Measurements from ENCODE around the gene BAAT. TPM values are rescaled to one million over a fixed set of nuclear protein-coding genes. Genes with fewer than 3 reads are reported as not detected.
"Not testable (repeated sequence)": the region's sequence is repeated elsewhere in the genome, so short reads cannot be mapped to it uniquely, and the experiment has no call there.

Gene BAAT
- total RNA-seq (0.09 TPM), polyA plus RNA-seq (0.11 TPM)
- long read RNA-seq, donor 1 = 0 reads
- long read RNA-seq, donor 2 = 0 reads
- long read RNA-seq, donor 3 = 0 reads
- long read RNA-seq, donor 4 = 0 reads
- long read RNA-seq, donor 5 = 0 reads
- long read RNA-seq, donor 6 = 0 reads
- long read RNA-seq, donor 7 = 0 reads
- long read RNA-seq, donor 8 = 0 reads
- long read RNA-seq, donor 9 = 0 reads
- long read RNA-seq, donor 10 = 0 reads

GRCh38 chr9:101384873-101385536 is at the start of gene BAAT:
Gene BAAT (minus strand): TSS chr9:101385006. CDS start chr9:101371404, 13,602 bp downstream.
- H3K4me1 ChIP-seq (ENCODE audit: control insufficient read depth in 2 of 2, insufficient read depth in 2 of 2, low read length in 2 of 2); H3K9me3 ChIP-seq (ENCODE audit: control insufficient read depth in 2 of 2, insufficient read depth in 1 of 2, low read length in 1 of 2); DNase-seq (ENCODE audit: low read depth in 6 of 9, low spot score in 9 of 9); H3K27me3 ChIP-seq (ENCODE audit: control insufficient read depth in 2 of 2, insufficient read depth in 1 of 2, low read length in 1 of 2); H3K27ac ChIP-seq (ENCODE audit: low read depth in 1 of 2, low read length in 1 of 2); H3K4me3 ChIP-seq (ENCODE audit: low read length in 2 of 2): not testable (repeated sequence)
- peaks cover 0 to 14% of the 10 kb centered on the region in 2 donors for H3K36me3 ChIP-seq (ENCODE audit: control insufficient read depth in 2 of 2, insufficient read depth in 2 of 2, low read length in 1 of 2)
- 97% methylated on average over 11 of the region's 11 CpGs for WGBS

DNA sequence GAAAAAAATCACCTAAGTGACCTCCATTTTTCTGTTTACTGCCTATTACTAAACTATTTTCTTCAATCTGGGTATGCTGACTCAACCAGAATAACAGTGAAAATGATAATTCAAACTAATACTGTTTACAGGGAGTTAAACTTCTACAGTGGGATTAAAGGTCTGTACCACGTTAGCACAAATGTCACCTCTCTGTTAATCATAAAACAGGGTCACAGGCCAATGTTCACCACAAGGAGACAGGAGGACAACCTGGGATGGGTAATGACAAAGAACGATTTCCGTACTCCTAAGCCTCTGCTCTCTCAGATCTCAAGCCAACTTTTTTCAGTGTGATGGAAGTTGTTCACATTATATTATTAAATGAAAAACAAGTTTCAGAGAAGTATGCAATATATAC is 48.4 kb upstream of the BAAT start:
- H3K9me3 ChIP-seq (ENCODE audit: control insufficient read depth in 2 of 2, insufficient read depth in 1 of 2, low read length in 1 of 2) = no peaks in the 10 kb centered on the region

GRCh38 chr9:101432740-101433139 is 47.9 kb upstream of the BAAT start:
- DNase-seq (ENCODE audit: low read depth in 6 of 9, low spot score in 9 of 9) = no peak
- Histone ChIP-seq H3K27ac (ENCODE audit: low read depth in 1 of 2, low read length in 1 of 2) (no peak overlapping the region), H3K4me3 (ENCODE audit: low read length in 2 of 2) (no peak overlapping the region), H3K27me3 (ENCODE audit: control insufficient read depth in 2 of 2, insufficient read depth in 1 of 2, low read length in 1 of 2) (no peaks in the 10 kb centered on the region), H3K36me3 (ENCODE audit: control insufficient read depth in 2 of 2, insufficient read depth in 2 of 2, low read length in 1 of 2) (no peaks in the 10 kb centered on the region), H3K4me1 (ENCODE audit: control insufficient read depth in 2 of 2, insufficient read depth in 2 of 2, low read length in 2 of 2) (no peaks in the 10 kb centered on the region), H3K9me3 (ENCODE audit: control insufficient read depth in 2 of 2, insufficient read depth in 1 of 2, low read length in 1 of 2) (no peaks in the 10 kb centered on the region)
- WGBS = 92% methylated on average over 1 of the region's 1 CpG

More for the DNA sequence above, 48.4 kb upstream of the BAAT start:
- no peaks in the 10 kb centered on the region for H3K27me3 ChIP-seq (ENCODE audit: control insufficient read depth in 2 of 2, insufficient read depth in 1 of 2, low read length in 1 of 2)
- no peaks in the 10 kb centered on the region for H3K4me1 ChIP-seq (ENCODE audit: control insufficient read depth in 2 of 2, insufficient read depth in 2 of 2, low read length in 2 of 2)
- 89% methylated on average over 3 of the region's 3 CpGs for WGBS
- no peak overlapping the region for H3K27ac ChIP-seq (ENCODE audit: low read depth in 1 of 2, low read length in 1 of 2)
- no peak for DNase-seq (ENCODE audit: low read depth in 6 of 9, low spot score in 9 of 9)
- no peak overlapping the region for H3K4me3 ChIP-seq (ENCODE audit: low read length in 2 of 2)
- no peaks in the 10 kb centered on the region for H3K36me3 ChIP-seq (ENCODE audit: control insufficient read depth in 2 of 2, insufficient read depth in 2 of 2, low read length in 1 of 2)

DNA sequence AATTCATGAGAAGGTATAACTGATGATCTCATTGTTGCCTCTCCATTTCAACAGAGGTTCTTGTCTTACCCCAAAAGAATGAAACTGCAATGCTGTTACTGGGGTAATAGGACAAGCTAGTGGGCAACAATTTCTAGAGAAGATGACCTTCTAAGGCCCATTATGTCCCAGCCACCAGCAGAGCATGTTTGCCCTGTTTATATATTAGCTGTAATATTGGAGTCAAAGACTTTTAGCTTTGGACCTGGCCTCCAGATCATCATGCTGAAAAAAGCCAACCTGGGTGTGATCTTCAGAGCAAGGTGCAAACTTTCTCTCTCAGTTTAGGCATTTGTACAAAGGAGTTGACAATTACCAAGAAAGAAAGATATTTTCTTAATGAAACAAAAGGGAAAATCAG is 47.4 kb upstream of the BAAT start:
- Histone ChIP-seq H3K36me3 (ENCODE audit: control insufficient read depth in 2 of 2, insufficient read depth in 2 of 2, low read length in 1 of 2) (no peaks in the 10 kb centered on the region), H3K27ac (ENCODE audit: low read depth in 1 of 2, low read length in 1 of 2) (no peak overlapping the region), H3K4me1 (ENCODE audit: control insufficient read depth in 2 of 2, insufficient read depth in 2 of 2, low read length in 2 of 2) (no peaks in the 10 kb centered on the region), H3K9me3 (ENCODE audit: control insufficient read depth in 2 of 2, insufficient read depth in 1 of 2, low read length in 1 of 2) (no peaks in the 10 kb centered on the region), H3K27me3 (ENCODE audit: control insufficient read depth in 2 of 2, insufficient read depth in 1 of 2, low read length in 1 of 2) (no peaks in the 10 kb centered on the region), H3K4me3 (ENCODE audit: low read length in 2 of 2) (no peak overlapping the region)
- DNase-seq (ENCODE audit: low read depth in 6 of 9, low spot score in 9 of 9) = no peak

DNA sequence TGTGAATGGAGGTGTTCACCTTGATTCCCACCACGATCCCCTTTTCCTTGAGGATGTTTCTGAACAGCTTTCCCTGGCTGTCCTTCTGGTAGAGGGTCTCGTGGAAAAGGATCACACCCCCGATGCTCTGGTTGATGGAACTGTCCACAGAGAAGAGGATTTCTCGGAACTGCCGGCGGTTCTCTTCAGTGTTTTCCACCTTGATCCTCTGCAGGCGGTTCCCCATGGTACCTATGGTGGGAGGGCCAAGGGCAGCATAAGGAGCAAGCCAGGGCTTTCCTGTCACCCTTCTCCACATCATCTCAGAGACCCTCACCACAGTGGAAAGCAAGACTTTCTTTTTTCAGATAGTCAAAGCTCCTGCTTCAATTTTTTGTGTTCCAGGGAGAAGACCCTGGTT is 44.9 kb upstream of the BAAT start:
- Histone ChIP-seq H3K27ac (ENCODE audit: low read depth in 1 of 2, low read length in 1 of 2) (no peak overlapping the region), H3K4me1 (ENCODE audit: control insufficient read depth in 2 of 2, insufficient read depth in 2 of 2, low read length in 2 of 2) (no peaks in the 10 kb centered on the region), H3K27me3 (ENCODE audit: control insufficient read depth in 2 of 2, insufficient read depth in 1 of 2, low read length in 1 of 2) (no peaks in the 10 kb centered on the region), H3K4me3 (ENCODE audit: low read length in 2 of 2) (no peak overlapping the region), H3K36me3 (ENCODE audit: control insufficient read depth in 2 of 2, insufficient read depth in 2 of 2, low read length in 1 of 2) (no peaks in the 10 kb centered on the region), H3K9me3 (ENCODE audit: control insufficient read depth in 2 of 2, insufficient read depth in 1 of 2, low read length in 1 of 2) (no peaks in the 10 kb centered on the region)
- no peak for DNase-seq (ENCODE audit: low read depth in 6 of 9, low spot score in 9 of 9)
- WGBS = 95% methylated on average over 7 of the region's 7 CpGs

DNA sequence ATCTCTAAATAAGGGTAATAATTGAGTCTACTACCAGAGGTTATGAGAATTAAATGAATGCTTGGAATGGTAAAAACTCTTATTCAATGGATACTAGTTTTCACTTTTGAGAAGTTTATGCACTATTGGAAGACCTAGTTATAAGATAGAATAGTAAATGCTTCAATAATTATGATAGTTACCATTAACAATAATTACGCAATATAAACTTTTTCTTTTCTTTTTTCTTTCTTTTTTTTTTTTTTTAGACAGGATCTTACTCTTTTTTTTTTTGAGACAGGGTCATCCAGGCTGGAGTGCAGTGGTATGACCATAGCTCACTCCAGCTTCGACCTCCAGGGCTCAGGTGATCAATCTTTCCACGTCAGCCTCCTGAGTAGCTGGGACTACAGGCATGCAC is 44.1 kb upstream of the BAAT start:
- Histone ChIP-seq H3K27ac (ENCODE audit: low read depth in 1 of 2, low read length in 1 of 2) (no peak overlapping the region), H3K36me3 (ENCODE audit: control insufficient read depth in 2 of 2, insufficient read depth in 2 of 2, low read length in 1 of 2) (no peaks in the 10 kb centered on the region), H3K27me3 (ENCODE audit: control insufficient read depth in 2 of 2, insufficient read depth in 1 of 2, low read length in 1 of 2) (no peaks in the 10 kb centered on the region), H3K9me3 (ENCODE audit: control insufficient read depth in 2 of 2, insufficient read depth in 1 of 2, low read length in 1 of 2) (no peaks in the 10 kb centered on the region), H3K4me1 (ENCODE audit: control insufficient read depth in 2 of 2, insufficient read depth in 2 of 2, low read length in 2 of 2) (no peaks in the 10 kb centered on the region), H3K4me3 (ENCODE audit: low read length in 2 of 2) (no peak overlapping the region)
- no peak for DNase-seq (ENCODE audit: low read depth in 6 of 9, low spot score in 9 of 9)
- 89% methylated on average over 3 of the region's 3 CpGs for WGBS

DNA sequence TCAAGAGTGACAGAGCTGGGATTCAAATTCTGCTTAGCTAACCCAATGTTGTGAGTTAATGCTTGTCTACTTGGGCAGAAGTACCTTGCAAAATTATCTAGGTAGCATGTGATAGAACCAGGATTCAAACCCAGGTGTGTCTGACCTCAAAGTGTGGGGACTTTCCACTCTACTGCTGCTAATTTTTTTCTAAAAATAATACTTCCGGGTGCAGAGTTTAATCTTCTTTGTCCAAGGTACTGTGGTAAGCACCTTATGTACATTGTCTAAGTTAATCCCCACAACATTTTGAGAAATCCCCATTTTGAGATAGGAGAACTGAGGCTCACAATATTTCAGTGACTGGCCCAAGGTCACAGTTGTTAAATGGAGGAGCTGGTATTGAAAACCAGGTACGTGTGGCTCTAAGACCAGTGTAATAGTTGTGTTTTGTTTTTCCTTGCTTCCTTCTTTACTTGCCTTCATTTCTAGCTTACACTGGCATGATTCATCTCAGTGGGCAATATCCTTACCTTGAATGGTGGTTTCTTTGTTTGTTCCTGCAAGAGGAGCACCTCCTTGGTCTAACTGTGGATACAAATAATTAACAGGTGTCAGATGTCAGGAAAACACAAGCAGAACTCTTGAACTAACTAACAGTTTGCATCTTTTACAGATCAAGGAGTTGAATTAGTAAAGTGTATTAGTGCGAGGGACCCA is 43.3 kb upstream of the BAAT start:
- 92% methylated on average over 3 of the region's 3 CpGs for WGBS
- Histone ChIP-seq H3K4me3 (ENCODE audit: low read length in 2 of 2) (no peak overlapping the region), H3K36me3 (ENCODE audit: control insufficient read depth in 2 of 2, insufficient read depth in 2 of 2, low read length in 1 of 2) (no peaks in the 10 kb centered on the region), H3K27ac (ENCODE audit: low read depth in 1 of 2, low read length in 1 of 2) (no peak overlapping the region), H3K9me3 (ENCODE audit: control insufficient read depth in 2 of 2, insufficient read depth in 1 of 2, low read length in 1 of 2) (no peaks in the 10 kb centered on the region), H3K27me3 (ENCODE audit: control insufficient read depth in 2 of 2, insufficient read depth in 1 of 2, low read length in 1 of 2) (no peaks in the 10 kb centered on the region), H3K4me1 (ENCODE audit: control insufficient read depth in 2 of 2, insufficient read depth in 2 of 2, low read length in 2 of 2) (no peaks in the 10 kb centered on the region)
- DNase-seq (ENCODE audit: low read depth in 6 of 9, low spot score in 9 of 9) = no peak

- no peaks in the 10 kb centered on the region for H3K4me1 ChIP-seq (ENCODE audit: control insufficient read depth in 2 of 2, insufficient read depth in 2 of 2, low read length in 2 of 2)
- H3K9me3 ChIP-seq (ENCODE audit: control insufficient read depth in 2 of 2, insufficient read depth in 1 of 2, low read length in 1 of 2) = no peaks in the 10 kb centered on the region
- H3K27me3 ChIP-seq (ENCODE audit: control insufficient read depth in 2 of 2, insufficient read depth in 1 of 2, low read length in 1 of 2) = no peaks in the 10 kb centered on the region
- WGBS = 95% methylated on average over 8 of the region's 8 CpGs
- no peak overlapping the region for H3K27ac ChIP-seq (ENCODE audit: low read depth in 1 of 2, low read length in 1 of 2)
- no peak for DNase-seq (ENCODE audit: low read depth in 6 of 9, low spot score in 9 of 9)
- H3K36me3 ChIP-seq (ENCODE audit: control insufficient read depth in 2 of 2, insufficient read depth in 2 of 2, low read length in 1 of 2) = no peaks in the 10 kb centered on the region
- H3K4me3 ChIP-seq (ENCODE audit: low read length in 2 of 2) = no peak overlapping the region
These were observed 42.6 kb upstream of the BAAT start for GRCh38 chr9:101427358-101427757.

DNA sequence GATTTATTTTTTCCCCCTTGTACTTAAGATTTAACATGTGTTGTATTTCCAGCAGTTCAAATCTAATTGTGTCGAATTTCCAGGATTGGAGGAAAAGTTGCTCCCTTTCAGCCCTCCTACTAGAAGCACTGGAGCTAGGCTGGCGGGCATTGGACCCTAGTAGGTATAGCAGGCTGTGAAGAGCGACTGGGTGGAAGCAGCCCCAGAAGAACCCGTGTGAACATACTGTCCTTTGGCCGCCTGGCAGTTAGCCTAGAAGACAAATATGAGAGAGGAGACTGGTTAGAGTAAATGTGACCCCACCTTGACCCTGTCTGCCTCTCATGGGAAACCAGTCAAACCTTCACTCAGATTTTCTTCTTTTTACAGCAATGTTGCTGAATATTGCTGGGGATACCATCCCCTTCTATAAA is 36.9 kb upstream of the BAAT start:
- no peak for DNase-seq (ENCODE audit: low read depth in 6 of 9, low spot score in 9 of 9)
- 93% methylated on average over 5 of the region's 5 CpGs for WGBS
- no peak overlapping the region for H3K27ac ChIP-seq (ENCODE audit: low read depth in 1 of 2, low read length in 1 of 2)
- no peaks in the 10 kb centered on the region for H3K4me1 ChIP-seq (ENCODE audit: control insufficient read depth in 2 of 2, insufficient read depth in 2 of 2, low read length in 2 of 2)
- H3K36me3 ChIP-seq (ENCODE audit: control insufficient read depth in 2 of 2, insufficient read depth in 2 of 2, low read length in 1 of 2) = no peaks in the 10 kb centered on the region
- no peaks in the 10 kb centered on the region for H3K27me3 ChIP-seq (ENCODE audit: control insufficient read depth in 2 of 2, insufficient read depth in 1 of 2, low read length in 1 of 2)
- no peak overlapping the region for H3K4me3 ChIP-seq (ENCODE audit: low read length in 2 of 2)
- no peaks in the 10 kb centered on the region for H3K9me3 ChIP-seq (ENCODE audit: control insufficient read depth in 2 of 2, insufficient read depth in 1 of 2, low read length in 1 of 2)
